BLaER1 treated with 17β-estradiol and CSF1 and Interleukin-3, amounts not matched to agents 10 nM and 100 nM (cell line): ENCODE data around the gene CRX.
"Not testable (repeated sequence)": the region's sequence is repeated elsewhere in the genome, so short reads cannot be mapped to it uniquely, and the experiment has no call there.

Experiments used
- H3K27ac ChIP-seq, 11 experiments: shearing (Covaris generic); formaldehyde crosslinking; 2 replicates each; pipeline ENCODE4 v1.8.1; 2022
- H3K27me3 ChIP-seq, 11 experiments: shearing (Covaris generic); formaldehyde crosslinking; 2 replicates each; pipeline ENCODE4 v1.8.1; 2022
- H3K36me3 ChIP-seq, 11 experiments: shearing (Covaris generic); formaldehyde crosslinking; 2 replicates each; pipeline ENCODE4 v1.8.1; 2022
- H3K4me1 ChIP-seq, 10 experiments: shearing (Covaris generic); formaldehyde crosslinking; 2 replicates each; pipeline ENCODE4 v1.8.1; 2022
- H3K4me2 ChIP-seq, 11 experiments: shearing (Covaris generic); formaldehyde crosslinking; 2 replicates each; pipeline ENCODE4 v1.8.1; 2022
- H3K4me3 ChIP-seq, 10 experiments: shearing (Covaris generic); formaldehyde crosslinking; 2 replicates each; pipeline ENCODE4 v1.8.1; 2022
- H3K9ac ChIP-seq, 11 experiments: shearing (Covaris generic); formaldehyde crosslinking; 2 replicates each; pipeline ENCODE4 v1.8.1; 2022
- H3K9me3 ChIP-seq, 11 experiments: shearing (Covaris generic); formaldehyde crosslinking; replicated peaks in 1 of 11; 2 replicates each; pipeline ENCODE4 v1.8.1; 2022
- H4K20me1 ChIP-seq, 11 experiments: shearing (Covaris generic); formaldehyde crosslinking; 2 replicates each; pipeline ENCODE4 v1.8.1; 2022
- Cebpa-rat ChIP-seq, 11 experiments: shearing (Covaris generic); IDR thresholded peaks; 2 replicates each; pipeline ENCODE4 v1.8.1; 2022

CRX gene

GRCh38 chr19:47798904-47799266 lies 22.9 kb upstream of the CRX start:
- H3K4me1 ChIP-seq: no peaks in the 10 kb centered on the region
- no peaks in the 10 kb centered on the region for H3K36me3 ChIP-seq
- TF ChIP-seq Cebpa-rat (IDR thresholded peaks at IDR 0.05): no peak
- H4K20me1 ChIP-seq: no peaks in the 10 kb centered on the region
- H3K27me3 ChIP-seq: no peaks in the 10 kb centered on the region
- H3K27ac ChIP-seq: no peak overlapping the region
- H3K4me2 ChIP-seq: no peak overlapping the region
- no peak overlapping the region for H3K4me3 ChIP-seq
- H3K9me3 ChIP-seq: peaks cover 15 to 22% (median 17%) of the 10 kb centered on the region in 11 experiments
- no peak overlapping the region for H3K9ac ChIP-seq

DNA sequence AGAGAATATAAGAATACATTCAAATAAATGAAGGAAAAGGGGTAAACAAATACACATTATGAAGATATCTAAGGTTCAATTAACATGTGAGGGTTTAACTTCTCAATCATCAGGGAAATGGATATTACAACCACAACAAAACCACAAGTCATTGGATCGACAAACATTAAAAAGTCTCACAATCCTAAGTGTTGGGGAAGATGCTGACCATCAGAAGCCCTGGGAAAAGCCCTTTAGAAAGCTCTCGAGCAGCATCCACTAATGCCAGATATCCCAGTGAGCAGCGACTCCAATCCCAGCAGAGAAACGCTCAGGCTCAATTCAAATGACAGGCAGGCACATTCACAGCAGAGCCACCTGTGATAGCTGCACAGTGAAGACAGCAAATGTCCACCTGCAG lies 20.5 kb upstream of the CRX start:
- H3K4me1 ChIP-seq: no peaks in the 10 kb centered on the region
- no peak overlapping the region for H3K4me2 ChIP-seq
- H3K27me3 ChIP-seq: no peaks in the 10 kb centered on the region
- no peak for TF ChIP-seq Cebpa-rat (IDR thresholded peaks at IDR 0.05)
- no peaks in the 10 kb centered on the region for H4K20me1 ChIP-seq
- H3K36me3 ChIP-seq: no peaks in the 10 kb centered on the region
- H3K27ac ChIP-seq: no peak overlapping the region
- peaks cover 15 to 22% (median 17%) of the 10 kb centered on the region in 11 experiments for H3K9me3 ChIP-seq
- H3K4me3 ChIP-seq: no peak overlapping the region
- H3K9ac ChIP-seq: no peak overlapping the region

GRCh38 chr19:47802521-47803043 lies 19.2 kb upstream of the CRX start:
- no peaks in the 10 kb centered on the region for H3K27me3 ChIP-seq
- no peaks in the 10 kb centered on the region for H3K36me3 ChIP-seq
- no peaks in the 10 kb centered on the region for H4K20me1 ChIP-seq
- no peaks in the 10 kb centered on the region for H3K4me1 ChIP-seq
- peaks cover 15 to 22% (median 17%) of the 10 kb centered on the region in 11 experiments for H3K9me3 ChIP-seq
- H3K4me3 ChIP-seq: no peak overlapping the region
- no peak for TF ChIP-seq Cebpa-rat (IDR thresholded peaks at IDR 0.05)
- H3K4me2 ChIP-seq: no peak overlapping the region
- H3K27ac ChIP-seq: no peak overlapping the region
- no peak overlapping the region for H3K9ac ChIP-seq

GRCh38 chr19:47803148-47803547 lies 18.6 kb upstream of the CRX start:
- H3K27ac ChIP-seq, H3K36me3 ChIP-seq, H3K4me3 ChIP-seq, H3K9ac ChIP-seq, H4K20me1 ChIP-seq, H3K27me3 ChIP-seq, H3K4me2 ChIP-seq, H3K4me1 ChIP-seq: not testable (repeated sequence)
- peaks cover 15 to 22% (median 17%) of the 10 kb centered on the region in 11 experiments for H3K9me3 ChIP-seq

DNA sequence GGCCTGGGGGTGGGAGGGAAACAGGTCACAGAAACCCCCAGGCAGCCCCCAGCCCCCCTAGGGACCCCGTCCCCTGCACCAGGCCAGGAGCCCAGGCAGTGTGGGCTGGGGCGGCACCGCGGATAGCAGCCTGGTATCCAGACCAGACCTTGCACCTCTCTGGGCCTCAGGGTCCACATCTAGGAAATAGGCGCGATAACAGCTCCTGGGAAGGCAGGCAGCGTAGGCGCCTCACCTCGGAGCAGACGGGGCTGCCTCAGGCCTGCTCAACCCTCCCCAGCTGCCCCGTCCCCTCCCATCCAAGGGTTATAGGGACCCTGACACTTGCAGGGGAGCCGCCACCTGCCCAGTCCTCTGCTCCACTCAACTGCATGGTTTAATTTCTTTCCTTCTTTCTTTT lies 18.1 kb upstream of the CRX start:
- H3K4me2 ChIP-seq, H3K27ac ChIP-seq, H3K4me1 ChIP-seq: not testable (repeated sequence)

GRCh38 chr19:47804451-47804850 lies 17.3 kb upstream of the CRX start, which contains the start of gene TPRX1:
TSS of gene TPRX1 (minus strand) at chr19:47804551. CDS start at chr19:47804539, 12 bp downstream.
- H3K4me2 ChIP-seq, H3K27me3 ChIP-seq, H3K27ac ChIP-seq, H3K36me3 ChIP-seq, H4K20me1 ChIP-seq, H3K9ac ChIP-seq, H3K4me3 ChIP-seq, H3K4me1 ChIP-seq: not testable (repeated sequence)
- peaks cover 15 to 22% (median 17%) of the 10 kb centered on the region in 11 experiments for H3K9me3 ChIP-seq

More for the DNA sequence above, 18.1 kb upstream of the CRX start:
- peaks cover 15 to 22% (median 17%) of the 10 kb centered on the region in 11 experiments for H3K9me3 ChIP-seq
- H4K20me1 ChIP-seq, H3K9ac ChIP-seq, H3K36me3 ChIP-seq, H3K4me3 ChIP-seq, H3K27me3 ChIP-seq: not testable (repeated sequence)

GRCh38 chr19:47805313-47805712 lies 16.4 kb upstream of the CRX start:
- Histone ChIP-seq H3K4me2 (no peak overlapping the region), H3K36me3 (no peaks in the 10 kb centered on the region), H3K4me3 (no peak overlapping the region), H4K20me1 (no peaks in the 10 kb centered on the region), H3K27ac (no peak overlapping the region), H3K9me3 (peaks cover 15 to 22% (median 17%) of the 10 kb centered on the region in 11 experiments), H3K9ac (no peak overlapping the region), H3K27me3 (no peaks in the 10 kb centered on the region), H3K4me1 (no peaks in the 10 kb centered on the region)
- TF ChIP-seq Cebpa-rat (IDR thresholded peaks at IDR 0.05): no peak

- Histone ChIP-seq H3K9me3 (peaks cover 10 to 12% (median 11%) of the 10 kb centered on the region in 11 experiments), H3K4me3 (no peak overlapping the region), H3K27ac (no peak overlapping the region), H3K4me2 (no peak overlapping the region), H4K20me1 (no peaks in the 10 kb centered on the region), H3K36me3 (no peaks in the 10 kb centered on the region), H3K9ac (no peak overlapping the region), H3K4me1 (no peaks in the 10 kb centered on the region), H3K27me3 (no peaks in the 10 kb centered on the region)
- no peak for TF ChIP-seq Cebpa-rat (IDR thresholded peaks at IDR 0.05)
Measured at GRCh38 chr19:47806435-47806834, 15.3 kb upstream of the CRX start.

- Histone ChIP-seq H3K9ac (no peak overlapping the region), H3K4me3 (no peak overlapping the region), H3K4me2 (no peak overlapping the region), H3K4me1 (no peaks in the 10 kb centered on the region), H3K36me3 (no peaks in the 10 kb centered on the region), H3K27ac (no peak overlapping the region), H3K27me3 (no peaks in the 10 kb centered on the region; a peak in 1 of 22 replicates), H3K9me3 (no peaks in the 10 kb centered on the region), H4K20me1 (no peaks in the 10 kb centered on the region)
- no peak for TF ChIP-seq Cebpa-rat (IDR thresholded peaks at IDR 0.05)
Measured at GRCh38 chr19:47813304-47813994, 8.3 kb upstream of the CRX start.

DNA sequence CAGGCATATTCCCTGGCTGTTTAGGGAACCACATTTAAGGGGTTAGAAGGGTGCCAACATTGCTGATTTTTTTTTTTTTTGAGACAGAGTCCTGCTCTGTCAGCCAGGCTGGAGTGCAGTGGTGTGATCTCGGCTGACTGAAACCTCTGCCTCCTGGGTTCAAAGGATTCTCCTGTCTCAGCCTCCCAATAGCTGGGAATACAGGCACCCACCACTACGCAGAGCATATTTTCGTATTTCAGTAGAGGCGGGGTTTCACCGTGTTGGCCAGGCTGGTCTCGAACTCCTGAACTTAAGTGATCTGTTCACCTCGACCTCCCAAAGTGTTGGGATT lies 7.8 kb upstream of the CRX start:
- Histone ChIP-seq H4K20me1 (no peaks in the 10 kb centered on the region), H3K27me3 (peaks cover 0 to 2% (median under 1%) of the 10 kb centered on the region in 11 experiments; a peak in 9 of 22 replicates), H3K4me2 (no peak overlapping the region), H3K27ac (no peak overlapping the region), H3K36me3 (no peaks in the 10 kb centered on the region), H3K9me3 (no peaks in the 10 kb centered on the region), H3K4me1 (no peaks in the 10 kb centered on the region), H3K9ac (no peak overlapping the region), H3K4me3 (no peak overlapping the region)
- no peak for TF ChIP-seq Cebpa-rat (IDR thresholded peaks at IDR 0.05)

DNA sequence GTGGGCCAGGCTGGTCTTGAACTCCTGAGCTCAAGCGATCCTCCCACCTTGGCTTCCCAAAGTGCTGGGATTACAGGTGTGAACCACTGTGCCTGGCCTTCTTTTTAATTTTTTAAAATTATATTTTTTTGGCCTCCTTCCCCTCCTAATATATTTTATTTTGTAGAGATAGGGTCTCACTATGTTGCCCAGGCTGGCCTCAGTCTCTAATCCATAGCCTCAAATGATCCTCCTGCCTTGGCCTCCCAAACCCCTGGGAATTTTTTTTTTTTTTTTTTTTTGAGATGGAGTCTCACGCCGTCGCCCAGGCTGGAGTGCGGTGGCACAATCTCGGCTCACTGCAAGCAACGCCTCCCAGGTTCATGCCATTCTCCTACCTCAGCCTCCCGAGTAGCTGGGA lies 5.5 kb upstream of the CRX start:
- not testable (repeated sequence) for H3K9ac ChIP-seq, H3K4me2 ChIP-seq, H4K20me1 ChIP-seq, H3K27ac ChIP-seq, H3K9me3 ChIP-seq, H3K4me3 ChIP-seq, H3K36me3 ChIP-seq
- peaks cover 11 to 24% (median 20%) of the 10 kb centered on the region in 11 experiments for H3K27me3 ChIP-seq
- peaks cover 0 to 11% (median 2%) of the 10 kb centered on the region in 10 experiments; a peak in 3 of 20 replicates for H3K4me1 ChIP-seq

DNA sequence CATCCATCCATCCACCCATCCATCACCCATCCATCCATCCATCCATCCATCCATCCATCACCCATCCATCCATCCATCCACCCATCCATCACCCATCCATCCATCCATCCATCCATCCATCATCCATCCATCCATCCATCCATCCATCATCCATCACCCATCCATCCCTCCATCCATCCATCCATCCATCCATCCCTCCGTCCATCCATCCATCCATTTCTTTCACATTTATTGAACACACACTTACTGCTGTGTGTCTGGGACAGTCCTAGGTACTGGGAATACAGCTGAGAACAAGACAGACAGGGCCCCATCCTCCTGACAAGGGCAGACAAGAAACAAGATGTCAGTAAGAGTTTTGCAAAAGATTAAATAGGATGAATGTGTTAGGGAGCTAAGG lies 3.5 kb upstream of the CRX start:
- not testable (repeated sequence) for H3K9me3 ChIP-seq, H3K4me3 ChIP-seq, H3K36me3 ChIP-seq, H3K4me2 ChIP-seq, H3K27ac ChIP-seq, H3K9ac ChIP-seq, H4K20me1 ChIP-seq
- Histone ChIP-seq H3K27me3 (peaks cover 11 to 28% (median 20%) of the 10 kb centered on the region in 11 experiments), H3K4me1 (peaks cover 0 to 11% (median 2%) of the 10 kb centered on the region in 10 experiments; a peak in 3 of 20 replicates)
